Islet precursor cell (in vitro differentiated cells): ENCODE results near the gene FANK1.

ENCODE experiments used
- DNase-seq: peaks from one replicate; pipeline ENCODE4 v3.0.0-alpha.2; 2018

Gene FANK1

DNA sequence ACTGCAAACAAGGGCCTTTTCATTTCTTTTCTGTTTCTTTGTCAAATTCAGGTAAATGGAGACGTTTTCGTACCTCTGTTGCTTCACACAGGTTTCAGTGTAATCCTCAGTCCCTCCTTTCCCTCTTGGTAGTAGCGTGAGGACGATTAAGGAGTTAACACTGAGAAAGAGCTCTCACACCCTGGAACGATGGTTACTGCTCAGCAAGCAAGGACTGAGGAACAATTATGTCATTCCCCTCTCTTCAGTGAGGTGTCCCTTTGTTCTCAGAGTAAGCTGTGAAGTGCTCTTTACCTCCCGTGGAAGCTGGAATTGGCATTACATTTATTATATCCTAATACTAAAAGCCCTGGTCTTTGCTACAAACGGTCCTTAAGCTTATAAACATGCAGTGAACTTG is 95.9 kb downstream of the FANK1 start:
- no peak for DNase-seq

DNA sequence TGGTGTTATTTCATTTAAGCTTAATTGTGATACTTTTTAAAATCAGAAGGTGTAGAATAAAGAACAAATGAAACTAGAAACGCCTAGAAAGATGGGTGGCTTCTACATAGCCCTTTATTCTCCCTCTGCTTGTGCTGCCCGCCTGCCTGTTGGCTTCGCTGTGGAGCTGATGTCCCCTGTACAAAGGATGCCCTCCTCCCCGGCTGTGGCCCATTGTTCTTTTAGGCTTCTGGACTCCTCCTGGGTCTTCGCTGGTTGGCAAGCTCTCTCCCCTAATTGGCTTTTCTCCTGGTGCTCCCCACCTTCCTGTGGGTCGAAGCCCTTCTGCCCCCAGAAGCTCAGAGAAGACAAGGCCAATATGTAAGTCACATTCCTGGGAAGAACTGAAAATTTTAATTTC is 98.2 kb downstream of the FANK1 start:
- DNase-seq = no peak

DNA sequence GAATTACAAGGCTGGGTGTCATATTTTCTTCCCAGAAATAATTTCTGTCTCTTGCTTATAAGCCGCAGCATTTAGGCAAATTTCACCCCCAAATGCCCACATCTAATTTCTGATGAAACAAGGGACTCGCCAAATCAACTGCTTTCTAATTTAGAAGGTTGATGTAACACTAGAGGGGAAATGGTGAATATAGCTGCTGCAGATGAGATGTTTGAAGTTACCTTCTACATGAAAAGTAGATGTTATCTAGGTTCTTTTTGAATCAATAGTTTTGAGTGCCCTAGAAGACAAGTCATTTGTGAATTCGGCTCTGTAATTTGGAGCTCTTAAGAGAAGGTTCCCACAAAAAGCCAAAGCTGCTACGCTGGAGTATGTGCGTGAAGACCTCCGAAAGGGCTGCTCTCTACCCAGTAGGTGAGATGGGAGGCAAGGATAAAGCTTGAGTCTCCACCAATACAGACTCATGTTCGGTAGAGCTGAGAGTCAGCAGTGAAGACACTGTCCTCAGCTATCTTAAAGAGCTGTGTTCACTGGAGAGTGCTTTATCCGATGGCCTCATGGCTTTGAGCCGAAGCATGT is 99.5 kb downstream of the FANK1 start:
- no peak for DNase-seq

DNA sequence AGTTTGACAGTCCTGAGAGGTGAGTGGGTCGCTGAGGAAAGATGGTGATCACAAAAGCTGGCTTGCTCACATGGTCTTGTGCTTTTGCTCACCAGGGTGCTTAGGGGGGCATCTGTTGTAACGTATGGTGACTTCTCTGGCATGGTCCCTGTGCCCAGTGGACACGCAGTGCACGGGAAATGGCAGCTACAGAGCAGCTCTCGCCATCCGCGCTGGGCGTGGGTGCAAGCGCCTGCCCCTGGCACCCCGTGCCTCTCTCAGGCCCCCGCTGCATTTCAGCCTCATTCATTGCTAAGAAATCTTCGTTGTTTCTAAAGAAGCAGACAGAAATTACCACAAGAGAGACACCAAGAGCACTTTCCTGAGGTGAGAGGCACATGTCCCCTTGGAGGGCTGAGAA is 101.2 kb downstream of the FANK1 start:
- DNase-seq = no peak

DNA sequence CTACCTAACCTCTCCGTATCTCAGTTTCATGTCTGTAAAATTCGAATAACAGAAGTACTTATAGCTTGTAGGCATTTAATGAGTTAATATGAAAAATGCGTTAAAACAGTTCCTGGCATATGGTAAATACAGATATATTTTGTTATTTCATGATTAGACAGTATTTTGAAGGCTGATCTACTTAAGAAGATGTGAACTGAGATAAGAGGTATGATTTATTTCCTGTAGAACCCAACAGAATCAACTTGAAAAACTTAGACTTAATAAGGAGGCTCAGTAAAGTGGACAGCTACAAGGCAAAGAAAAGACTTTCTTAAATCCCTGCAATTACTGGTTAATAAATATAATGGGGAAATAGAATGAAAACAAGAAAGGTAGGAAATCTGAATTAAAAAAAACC is 103.3 kb downstream of the FANK1 start:
- DNase-seq = no peak

DNA sequence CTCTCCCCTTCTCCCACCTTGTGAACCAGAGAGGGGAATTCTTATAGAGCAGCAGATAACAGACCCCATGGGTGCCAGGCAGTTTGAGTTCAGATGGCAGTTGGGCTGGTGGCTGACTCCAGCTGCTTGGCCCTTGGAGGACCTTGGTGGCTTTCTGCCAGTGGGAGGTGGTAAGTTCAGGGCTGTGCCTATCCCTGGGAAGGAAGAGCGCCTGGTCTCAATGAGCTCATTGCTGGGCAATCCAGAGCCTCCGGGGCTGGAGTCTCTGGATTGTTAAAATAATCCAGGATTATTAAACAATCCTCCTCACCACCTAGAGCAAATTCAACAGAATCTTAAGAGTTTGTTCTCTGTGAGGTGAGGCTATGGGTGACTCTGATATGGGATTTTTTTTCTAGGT is 105.2 kb downstream of the FANK1 start:
- no peak for DNase-seq

DNA sequence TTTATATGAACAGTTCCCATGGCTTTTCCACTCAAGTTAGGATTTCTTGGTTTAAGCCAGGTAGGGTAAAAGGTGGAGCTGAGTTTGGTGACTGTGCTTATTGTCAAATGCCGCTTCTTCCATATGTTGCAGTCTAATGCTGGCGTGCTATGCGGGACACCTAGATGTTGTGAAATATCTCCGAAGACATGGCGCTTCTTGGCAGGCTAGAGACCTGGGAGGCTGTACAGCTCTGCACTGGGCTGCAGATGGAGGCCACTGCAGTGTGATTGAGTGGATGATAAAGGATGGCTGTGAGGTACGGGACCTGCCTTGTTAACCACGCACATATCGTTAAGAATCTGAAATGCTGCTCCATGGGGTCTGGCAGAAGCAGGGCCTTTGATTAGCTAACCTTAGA is 108.4 kb downstream of the FANK1 start:
- no peak for DNase-seq

DNA sequence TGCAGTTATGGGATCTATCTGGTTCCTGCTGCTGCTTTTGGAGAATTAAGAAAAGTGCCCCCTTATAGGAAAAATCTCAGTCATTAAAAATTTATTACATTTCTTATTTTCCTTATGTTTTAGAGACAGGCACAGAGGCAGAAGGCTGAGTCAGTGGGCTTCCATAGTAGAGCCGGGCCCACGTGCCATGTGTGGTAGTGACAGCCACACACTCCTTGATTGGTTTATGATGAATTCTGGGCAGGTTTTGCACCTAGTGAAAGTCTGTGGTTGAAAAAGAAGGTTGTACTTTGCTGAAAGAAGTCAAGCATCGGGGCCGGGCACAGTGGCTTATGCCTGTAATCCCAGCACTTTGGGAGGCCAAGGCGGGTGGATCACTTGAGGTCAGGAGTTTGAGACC is 109.9 kb downstream of the FANK1 start:
- DNase-seq = no peak

DNA sequence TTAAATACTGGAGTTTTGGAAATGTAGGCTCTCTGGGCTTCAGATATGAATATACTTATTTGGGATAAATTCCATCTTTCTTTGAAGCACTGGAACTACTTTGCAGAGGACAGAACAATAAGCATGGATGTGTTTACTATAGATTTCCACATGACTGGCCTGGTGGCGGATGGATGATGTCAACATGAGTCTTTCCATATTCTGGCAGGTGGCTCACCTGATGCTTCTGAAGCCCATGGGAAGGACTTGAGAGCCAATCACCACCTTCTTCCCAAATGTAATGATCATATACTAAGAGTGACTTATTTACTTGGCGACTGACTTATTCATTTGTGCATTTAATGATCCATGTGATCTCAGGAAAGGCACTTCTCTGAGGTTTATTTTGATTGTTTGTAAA is 110.5 kb downstream of the FANK1 start:
- no peak for DNase-seq

DNA sequence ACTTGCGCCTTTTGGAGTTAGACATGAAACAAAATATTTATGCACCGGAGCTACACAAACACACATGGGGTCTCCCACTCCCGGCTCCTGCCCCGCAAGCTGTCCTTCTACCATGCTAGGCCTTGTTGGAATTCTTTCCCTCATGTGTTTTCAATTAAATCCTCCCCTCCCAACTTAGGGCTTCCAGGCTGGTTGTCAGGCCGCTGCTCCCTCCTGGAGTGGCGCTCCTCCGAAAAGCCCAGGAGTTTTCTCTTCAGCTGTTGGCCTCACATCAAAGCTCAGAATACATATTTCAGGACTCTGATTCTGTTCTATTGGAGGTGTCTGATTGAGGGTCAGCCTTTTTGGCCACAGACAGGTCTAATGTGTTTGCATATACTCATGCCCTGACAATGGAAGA is 113.3 kb downstream of the FANK1 start:
- no peak for DNase-seq

DNA sequence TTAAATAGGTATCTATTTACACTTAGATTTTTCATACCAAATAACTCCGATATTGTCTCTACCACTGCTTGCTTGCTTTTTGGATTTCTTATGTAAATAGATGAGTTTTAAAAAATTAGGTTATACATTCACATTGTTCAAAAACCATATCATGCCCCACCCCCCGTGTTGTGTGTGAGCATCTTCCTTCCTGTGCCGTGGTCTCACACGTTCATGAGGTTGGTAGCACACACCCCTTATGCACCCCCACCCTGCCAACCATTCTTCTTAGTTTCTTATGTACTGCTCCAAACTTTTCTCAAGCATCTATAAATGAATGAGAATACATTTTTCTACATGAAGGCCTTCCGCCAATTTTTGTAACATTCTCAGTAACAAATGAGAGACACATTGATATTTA is 115.6 kb downstream of the FANK1 start:
- DNase-seq = no peak

DNA sequence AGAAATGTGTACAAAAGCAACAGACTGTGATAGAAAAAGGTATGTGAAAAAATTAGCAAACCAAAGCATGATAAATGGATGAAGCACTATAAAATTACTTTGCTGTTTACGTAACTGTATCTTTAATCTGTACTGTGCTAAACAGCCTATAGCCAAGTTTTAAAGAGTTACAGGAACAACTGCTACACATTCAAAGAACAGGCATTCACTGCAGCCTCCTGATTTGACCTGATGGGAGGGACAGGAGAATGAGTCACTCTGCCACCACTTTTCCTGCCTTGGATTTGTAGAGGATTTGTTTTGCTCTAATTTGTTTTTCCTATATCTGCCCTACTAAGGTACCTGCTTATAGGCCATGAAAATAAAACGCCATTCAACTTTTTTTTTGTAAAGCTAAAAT is 116.1 kb downstream of the FANK1 start:
- DNase-seq = no peak

DNA sequence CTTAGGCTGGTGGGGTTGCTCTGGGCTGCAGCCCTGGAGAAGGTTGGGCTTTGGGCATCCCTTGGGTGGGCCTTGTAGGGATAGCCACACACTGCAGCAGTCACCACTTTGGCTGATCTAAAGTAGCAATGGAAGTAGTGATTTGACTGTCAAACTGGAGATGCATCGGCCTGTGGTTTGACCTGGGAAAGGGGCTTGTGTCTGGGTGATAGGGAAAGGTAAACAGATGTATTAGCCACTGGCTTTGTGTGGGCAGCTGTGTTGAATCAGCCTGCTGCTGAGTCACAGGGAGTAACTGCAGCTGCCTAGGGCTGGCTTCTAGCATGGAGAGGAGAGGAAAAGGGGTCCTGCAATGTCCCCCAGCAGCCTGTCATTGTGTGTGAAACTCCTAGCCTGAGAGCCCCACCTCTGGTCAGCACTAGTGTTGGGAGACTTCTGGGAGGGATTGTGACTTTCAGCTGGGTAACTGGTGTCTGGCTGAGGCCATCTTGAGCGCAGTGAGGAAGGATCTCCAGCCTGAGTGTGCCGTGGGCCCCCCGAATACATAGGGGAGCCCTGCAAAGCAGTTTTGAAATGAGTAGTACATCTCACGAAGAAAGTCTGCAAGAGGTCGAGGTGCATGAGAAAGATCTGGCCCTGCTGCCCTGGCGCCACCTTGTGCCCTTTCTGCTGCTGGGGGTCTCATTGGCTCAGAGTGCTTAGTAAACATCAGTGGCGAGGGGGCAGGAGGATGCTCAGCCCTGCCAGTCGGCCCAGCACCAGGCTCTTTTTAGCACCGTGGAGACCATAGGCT is 117.3 kb downstream of the FANK1 start:
- peak; percentile 81 for DNase-seq

DNA sequence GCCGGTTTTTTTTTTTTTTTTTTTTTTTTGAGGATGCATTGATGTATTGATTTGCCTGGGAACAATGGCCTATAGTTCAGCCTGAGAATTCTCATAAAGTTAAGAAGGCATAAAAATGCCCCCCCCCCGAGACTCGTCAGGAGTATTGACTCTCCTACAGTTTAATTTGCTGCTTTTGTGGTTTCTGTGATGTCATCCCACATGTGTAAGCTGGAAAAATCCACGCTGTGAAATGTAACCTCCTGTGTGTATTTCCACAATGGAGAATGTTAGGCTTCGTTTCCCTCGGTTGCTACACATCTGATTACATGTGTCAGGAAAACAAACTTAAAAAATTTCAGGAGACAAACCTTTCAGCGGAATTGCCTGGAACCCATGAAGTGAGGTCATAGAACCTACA is 117.9 kb downstream of the FANK1 start:
- DNase-seq = no peak

DNA sequence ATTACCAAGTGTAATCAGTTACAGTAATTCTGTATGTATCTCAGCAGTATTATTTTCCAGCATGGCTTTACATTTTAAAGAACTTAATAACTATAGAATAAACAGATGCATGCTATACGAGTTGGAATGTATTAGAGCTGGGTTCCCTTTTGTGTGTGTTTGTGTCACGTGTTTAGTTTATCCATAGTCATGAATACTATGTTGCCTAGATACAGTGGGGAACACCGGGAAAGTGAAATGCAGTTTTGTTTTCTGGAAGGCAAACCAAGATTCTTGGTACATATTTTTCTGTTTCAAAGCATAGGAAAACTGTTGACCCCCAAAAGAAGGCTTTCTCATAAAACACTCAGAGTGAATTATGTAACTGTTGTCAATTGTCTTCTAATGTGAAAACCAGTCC is 119.0 kb downstream of the FANK1 start:
- no peak for DNase-seq

DNA sequence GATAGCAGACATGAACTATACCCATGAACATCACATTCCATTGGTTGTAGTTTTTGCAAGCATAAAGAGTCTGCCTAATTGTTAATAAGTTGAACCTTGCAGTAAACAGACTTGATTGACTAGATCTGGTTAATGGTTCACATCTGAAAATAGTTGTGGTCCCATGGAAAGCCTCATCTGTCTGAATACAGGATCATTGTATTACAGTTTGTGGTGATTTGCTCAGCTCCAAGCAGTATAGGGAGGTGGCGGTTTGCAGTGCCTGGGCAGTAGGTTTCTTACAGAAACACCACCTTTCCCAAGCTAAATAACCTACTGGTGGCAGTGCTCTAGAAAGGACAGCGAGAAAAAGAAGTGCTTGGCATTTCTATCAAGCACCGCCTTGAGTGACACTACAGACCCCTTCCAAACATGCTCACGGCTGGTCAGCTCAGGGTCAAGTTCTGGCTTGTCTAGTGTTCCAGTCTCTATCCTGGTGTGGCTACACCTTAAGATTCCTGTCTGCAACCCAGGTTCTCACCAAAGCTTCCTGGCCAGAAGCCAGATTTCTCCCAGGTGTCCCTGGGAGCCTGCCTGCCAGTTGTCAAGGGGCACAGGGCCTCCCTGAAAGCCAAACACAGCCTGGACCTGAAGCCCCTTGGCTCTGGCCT is 119.9 kb downstream of the FANK1 start:
- DNase-seq = no peak

DNA sequence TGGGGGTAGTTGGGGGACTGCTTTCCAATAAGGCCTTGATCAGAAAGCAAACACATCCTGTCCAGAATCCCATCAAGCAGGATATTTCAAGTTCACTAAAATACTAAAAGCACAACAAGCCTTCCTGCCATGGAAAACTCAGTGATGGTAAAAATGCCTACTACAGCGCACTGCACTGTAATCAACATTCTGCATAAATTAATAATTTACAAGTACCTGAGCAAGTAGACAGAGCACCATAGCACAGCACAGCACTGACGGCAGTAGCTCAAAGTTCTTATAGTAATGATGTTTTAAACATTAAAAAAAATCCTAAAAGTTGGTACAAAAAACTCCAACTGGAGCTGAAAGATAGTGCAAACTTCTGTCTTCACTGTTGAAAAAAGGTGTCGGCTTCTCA is 120.5 kb downstream of the FANK1 start:
- no peak for DNase-seq

DNA sequence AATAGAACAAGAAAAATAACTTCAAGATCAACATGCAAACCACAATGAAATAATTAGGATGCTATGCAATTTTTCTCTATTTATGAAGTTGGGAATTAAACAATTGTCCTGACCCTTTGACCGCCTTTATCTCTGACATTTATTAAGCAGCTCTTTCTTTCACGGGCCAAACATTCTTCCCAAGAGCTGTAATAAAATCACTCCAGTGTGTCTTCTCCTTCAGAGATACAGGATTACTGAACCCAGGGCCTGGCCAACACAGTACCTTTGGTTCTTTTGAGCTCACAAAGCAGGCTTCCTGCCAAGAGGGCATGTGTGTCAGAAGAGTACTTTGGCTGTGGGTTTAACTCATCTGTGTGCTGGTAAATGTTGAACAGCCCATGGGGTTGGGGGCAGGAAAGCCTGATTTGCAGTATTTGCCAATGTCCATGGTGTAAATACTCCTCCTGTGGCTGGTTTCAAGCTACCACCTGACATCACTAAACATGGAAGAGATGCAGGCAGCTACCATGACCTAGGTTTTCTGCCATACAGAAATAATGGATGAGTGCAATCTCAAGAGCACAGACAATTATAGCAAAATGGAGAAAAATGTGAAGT is 121.7 kb downstream of the FANK1 start:
- no peak for DNase-seq

DNA sequence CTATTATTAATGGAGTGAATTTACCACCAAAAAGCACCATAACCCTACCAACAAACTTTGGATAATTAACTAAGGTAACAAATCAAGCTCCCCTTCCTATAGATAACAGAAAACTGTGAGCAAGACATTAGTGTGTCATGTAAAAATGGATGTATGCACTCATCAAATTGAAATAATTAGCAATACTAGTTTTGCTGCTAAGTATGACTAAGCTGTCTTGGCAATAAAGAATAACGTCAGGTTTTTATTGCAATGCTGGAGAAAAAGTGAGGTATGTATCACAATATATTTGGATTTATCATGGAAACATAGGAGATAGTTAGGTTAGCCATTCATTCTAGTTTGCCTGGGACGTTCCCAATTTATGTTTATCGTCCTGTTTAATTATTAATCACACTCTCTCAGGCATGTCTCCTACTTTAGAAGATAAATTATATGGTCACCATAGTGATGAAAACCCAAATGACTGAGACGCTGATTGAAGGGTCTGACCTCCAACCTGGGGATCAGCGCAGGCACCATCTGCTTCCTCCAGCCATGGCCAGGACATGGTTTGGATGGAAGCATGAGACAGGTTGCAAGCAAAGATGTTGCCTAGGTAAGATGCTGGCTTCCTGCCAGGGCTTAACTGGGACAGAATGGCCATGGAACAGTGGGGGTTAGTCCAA is 125.6 kb downstream of the FANK1 start:
- DNase-seq = no peak

DNA sequence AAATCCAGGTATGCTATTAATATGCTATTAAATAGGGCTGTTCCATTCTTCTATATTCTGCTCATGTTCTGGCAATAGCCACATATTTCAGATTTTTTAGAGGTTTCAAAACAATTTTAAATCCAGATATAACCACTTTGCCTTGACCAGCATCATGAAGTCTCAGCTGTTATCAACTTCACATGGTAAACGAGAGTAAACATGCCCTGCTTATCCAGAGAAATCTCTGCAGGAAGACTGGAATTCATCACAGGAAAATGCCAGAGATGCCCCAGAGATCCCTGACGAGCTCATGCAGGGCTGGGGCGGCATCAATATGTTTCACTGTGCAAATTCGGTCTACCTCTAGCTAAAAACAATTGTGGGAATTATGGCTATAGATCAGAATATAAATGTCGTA is 126.5 kb downstream of the FANK1 start:
- no peak for DNase-seq

DNA sequence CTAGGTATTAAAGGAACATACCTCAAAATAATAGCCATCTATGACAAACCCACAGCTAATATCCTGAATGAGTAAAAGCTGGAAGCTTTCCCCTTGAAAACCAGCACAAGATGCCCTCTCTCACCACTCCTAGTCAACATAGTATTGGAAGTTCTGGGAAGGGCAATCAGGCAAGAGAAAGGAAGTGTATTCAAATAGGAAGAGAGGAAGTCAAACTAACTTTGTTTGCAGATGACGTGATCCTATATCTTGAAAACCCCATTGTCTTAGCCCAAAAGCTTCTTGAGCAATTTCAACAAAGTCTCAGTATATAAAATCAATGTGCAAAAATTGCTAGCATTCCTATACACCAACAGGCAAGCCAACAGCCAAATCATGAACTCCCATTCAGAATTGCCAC is 131.3 kb downstream of the FANK1 start:
- DNase-seq = no peak

DNA sequence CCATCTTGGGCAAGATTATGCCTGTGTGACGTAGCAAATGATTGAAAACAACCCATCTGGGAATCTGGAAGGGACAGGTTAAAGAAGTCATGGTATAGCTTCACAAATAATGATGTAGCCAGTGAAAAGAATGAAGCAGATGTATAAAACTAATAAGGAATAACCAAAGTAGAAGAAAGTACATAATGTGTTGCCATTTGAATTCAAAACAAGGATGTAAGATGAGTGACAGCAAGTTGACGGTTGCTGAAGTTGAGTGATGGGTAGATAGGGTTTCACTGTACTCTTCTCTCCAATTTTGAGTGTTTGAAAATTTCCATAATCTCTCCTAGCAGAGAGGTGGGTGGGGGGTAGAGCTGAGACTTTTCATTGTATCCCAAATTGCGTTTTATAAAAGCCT is 133.6 kb downstream of the FANK1 start:
- DNase-seq = no peak

DNA sequence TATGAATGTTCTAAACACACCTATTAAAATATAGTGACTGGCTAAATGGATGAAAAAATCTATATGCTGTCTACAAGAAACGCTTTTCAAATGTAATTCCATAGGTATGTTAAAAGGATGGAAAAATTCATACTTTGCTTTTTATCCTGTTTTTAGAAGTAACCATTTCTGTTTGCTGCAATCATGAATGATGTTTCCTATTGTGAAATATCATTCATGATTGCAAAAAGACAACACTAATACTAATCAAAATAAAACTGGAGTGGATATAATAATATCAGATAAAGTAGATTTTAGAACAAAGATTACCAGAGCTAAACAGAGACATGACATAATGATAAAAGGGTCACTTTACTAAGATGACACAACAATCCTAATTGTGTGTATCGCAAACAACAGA is 138.2 kb downstream of the FANK1 start:
- no peak for DNase-seq

DNA sequence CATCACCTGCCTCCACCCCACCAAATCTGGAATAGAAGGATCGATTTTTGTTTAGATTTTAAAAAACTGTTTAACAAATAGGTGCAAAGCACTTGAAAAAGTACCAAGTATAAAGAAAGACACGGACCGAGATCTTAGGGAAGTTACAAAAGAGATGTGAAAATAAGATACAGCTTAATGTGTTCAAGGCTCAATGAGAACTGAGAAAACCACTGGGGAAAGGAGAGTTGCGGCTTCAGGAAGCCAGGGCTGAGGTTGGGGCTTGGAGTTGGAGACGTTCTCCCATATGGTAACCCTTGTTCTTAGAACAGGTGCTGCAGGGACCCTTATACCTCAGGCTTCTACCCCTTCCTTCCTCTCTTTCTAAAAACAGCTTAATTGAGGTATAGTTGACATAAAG is 140.2 kb downstream of the FANK1 start:
- no peak for DNase-seq
